ENCODE measurements around the gene MTCP1. TPM values are rescaled to one million over a fixed set of nuclear protein-coding genes. Genes with fewer than 3 reads are reported as not detected.

Gene MTCP1
- total and polyA plus RNA-seq, 2 of the 8 experiments (the other 6 are each of a cell fraction or from before 2014, with no cell fraction given), result 1.2 to 12.3 TPM

DNA sequence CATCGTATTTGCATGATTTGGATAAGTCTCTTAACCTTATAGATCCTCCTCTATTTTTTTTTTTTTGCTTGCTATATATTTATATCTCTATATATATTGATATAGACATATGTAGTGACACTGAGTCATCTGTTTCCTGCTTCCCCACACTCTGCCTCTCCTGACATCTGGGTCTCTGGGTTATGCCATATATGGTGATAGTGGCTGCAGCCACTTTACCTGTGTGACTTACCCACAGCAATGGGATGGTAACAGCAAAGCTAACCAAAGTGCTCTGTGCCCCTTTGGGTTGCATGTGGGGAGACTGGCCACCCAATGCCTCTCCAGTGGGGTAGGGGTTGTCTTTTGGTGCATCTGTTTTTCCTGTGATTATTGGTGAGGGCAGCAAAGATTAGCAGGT lies 14.5 kb downstream of the MTCP1 start:
- H3K4me3 ChIP-seq (ENCODE audit: extremely low read depth in 1 of 4, insufficient read depth in 2 of 4, low read depth in 3 of 4, low read length in 4 of 4), result no peak overlapping the region
- ChIA-PET POLR2A (ENCODE audit: partially characterized antibody) (interaction anchor here (1.0 kb wide), 1 partner anchor 23 kb away, joined by 3 read pairs; no protein-coding TSS in a partner anchor), CTCF (ENCODE audit: partially characterized antibody) (interaction anchor here (0.9 to 3.8 kb wide), 4 partner anchors 10 to 74 kb away, joined by 4 to 30 read pairs (median 12); no protein-coding TSS in a partner anchor)
- no peak overlapping the region for H4K5ac ChIP-seq (ENCODE audit: insufficient read length, low read depth, low read length)
- no peak overlapping the region for H2BK15ac ChIP-seq (ENCODE audit: low read length)
- H3K14ac ChIP-seq (ENCODE audit: insufficient read length), result no peak overlapping the region
- no peaks in the 10 kb centered on the region for H3K79me1 ChIP-seq (ENCODE audit: low read depth, low read length)
- H2BK12ac ChIP-seq (ENCODE audit: low read depth, low read length), result no peak overlapping the region
- H2BK20ac ChIP-seq (ENCODE audit: low read length), result no peak overlapping the region
- H3K79me2 ChIP-seq (ENCODE audit: control insufficient read depth in 1 of 2, insufficient read depth in 2 of 2, low read length in 2 of 2), result no peaks in the 10 kb centered on the region
- H4K8ac ChIP-seq (ENCODE audit: extremely low read depth, insufficient read depth, low read length), result no peak overlapping the region
- H3K36me3 ChIP-seq (ENCODE audit: control insufficient read depth in 2 of 4, insufficient read depth in 4 of 4, low read length in 3 of 4), result peaks cover 0 to 7% (median 0%) of the 10 kb centered on the region in 4 experiments; a peak in 2 of 8 replicates
- H2AK5ac ChIP-seq (ENCODE audit: low read depth, low read length), result no peak overlapping the region
- FAIRE-seq (no peak), DNase-seq (ENCODE audit: low read depth in 1 of 2, low spot score in 2 of 2) (no peak)
- H3K9ac ChIP-seq (replicated peaks in 1 of 4; ENCODE audit: extremely low read depth in 1 of 4, low read depth in 3 of 4, low read length in 3 of 4), result no peak overlapping the region
- H2AFZ ChIP-seq (ENCODE audit: low read length), result no peak overlapping the region
- no peak overlapping the region for H2BK5ac ChIP-seq (ENCODE audit: low read depth, low read length)
- no peak overlapping the region for H3K18ac ChIP-seq (ENCODE audit: extremely low read depth, low read length)
- H3K23me2 ChIP-seq (ENCODE audit: low read depth, low read length), result no peaks in the 10 kb centered on the region
- no peak overlapping the region for H4K91ac ChIP-seq (replicated peaks; ENCODE audit: insufficient read length, low read length)
- no peak overlapping the region for H3K56ac ChIP-seq (replicated peaks; ENCODE audit: insufficient read length, low read depth, low read length)
- no peak overlapping the region; a peak in 1 of 4 replicates for H3K4me2 ChIP-seq (ENCODE audit: insufficient read depth in 1 of 2, low read depth in 2 of 2, low read length in 2 of 2)
- no peak overlapping the region for H3K27ac ChIP-seq (ENCODE audit: low read depth, low read length)
- H3K27me3 ChIP-seq (replicated peaks in 1 of 4; ENCODE audit: control insufficient read depth in 3 of 4, extremely low read depth in 1 of 4, insufficient read depth in 3 of 4, low read length in 3 of 4), result no peaks in the 10 kb centered on the region
- no peak overlapping the region for H3K4ac ChIP-seq (replicated peaks; ENCODE audit: insufficient read length, low read depth, low read length)
- H3K23ac ChIP-seq (ENCODE audit: insufficient read length), result no peak overlapping the region
- no peak for TF ChIP-seq KDM5A (IDR thresholded peaks at IDR 0.05; ENCODE audit: low read length)
- no peak for TF ChIP-seq SP1 (IDR thresholded peaks at IDR 0.05; ENCODE audit: low read depth, low read length)
- TF ChIP-seq JUND (IDR thresholded peaks at IDR 0.05; ENCODE audit: low read length), result no peak
- peak; percentile 48; the same call in 1 of the 2 replicates for TF ChIP-seq SRF (IDR thresholded peaks at IDR 0.05; ENCODE audit: low read depth, low read length)
- H2BK120ac ChIP-seq (replicated peaks; ENCODE audit: low read depth, low read length), result no peak overlapping the region
- H4K20me1 ChIP-seq (replicated peaks in 1 of 2; ENCODE audit: control insufficient read depth in 1 of 2, insufficient read depth in 2 of 2, low read length in 2 of 2), result no peaks in the 10 kb centered on the region
- no peaks in the 10 kb centered on the region for H3K9me3 ChIP-seq (ENCODE audit: insufficient read depth in 2 of 2, low read depth in 1 of 2, low read length in 1 of 2)
- no peaks in the 10 kb centered on the region for H3K4me1 ChIP-seq (replicated peaks in 1 of 4; ENCODE audit: control insufficient read depth in 3 of 4, insufficient read depth in 4 of 4, low read length in 3 of 4)
- WGBS, 2 experiments (ENCODE audit: extremely low coverage in 1 of 2, insufficient coverage in 1 of 2, insufficient read length in 1 of 2, insufficient replicate concordance in 2 of 2, low coverage in 1 of 2, low lambda C conversion rate in 2 of 2, missing lambda C conversion rate in 1 of 2), result 100% methylated on average over 1 of the region's 1 CpG; no CpG with 5 or more reads in 1 of the 2 experiments
